K562 (cell line): Measurements from ENCODE around the gene GRIK5. TPM values are rescaled to one million over a fixed set of nuclear protein-coding genes. Genes with fewer than 3 reads are reported as not detected.

Experiments
- CBFA2T2 ChIP-seq: fragments of 450-650 bp; conservative IDR thresholded peaks from 2 replicates; pipeline ENCODE4 v1.6.1; 2017; ENCODE audit warnings: mild to moderate bottlenecking
- HDAC6 ChIP-seq: IDR thresholded peaks from 2 replicates; pipeline ENCODE4 v1.6.1; 2012; ENCODE audit warnings: low read depth, mild to moderate bottlenecking, control low read depth, inconsistent platforms, low read length, moderate library complexity
- HMGN3 ChIP-seq: IDR thresholded peaks from 2 replicates; pipeline ENCODE4 v1.6.1; 2011; ENCODE audit warnings: borderline replicate concordance, low read depth, mild to moderate bottlenecking, mixed read lengths, low read length; ENCODE audit not compliant: insufficient read length; ENCODE audit errors: extremely low read depth
- SIX5 ChIP-seq, 2 experiments: IDR thresholded peaks; 2 replicates each; pipeline ENCODE4 v1.6.1; 2011; ENCODE audit warnings: low read length in 2 of 2, borderline replicate concordance in 1 of 2, low read depth in 1 of 2, mild to moderate bottlenecking in 1 of 2, moderate library complexity in 1 of 2; ENCODE audit not compliant: insufficient read depth in 1 of 2
- ZBED1 ChIP-seq: IDR thresholded peaks from 2 replicates; pipeline ENCODE4 v1.6.1; 2014
- ZBTB5 ChIP-seq: fragments of 450-650 bp; IDR thresholded peaks from 2 replicates; pipeline ENCODE4 v1.6.1; 2017; ENCODE audit warnings: antibody characterized with exemption
- ZNF518B ChIP-seq: fragments of 250-450 bp; sonication (Bioruptor Pico); IDR thresholded peaks from 2 replicates; pipeline ENCODE4 v1.5.0; 2021; ENCODE audit warnings: mild to moderate bottlenecking, moderate library complexity
- polyA plus RNA-seq, 8 experiments: library from polyadenylated mRNA; depleted of rRNA in 4 of 8; stranded (reverse) in 5 of 8; unstranded in 3 of 8; fragments of >200 nt; fragmentation: Nextera tagmentation in 2 of 8; fragmentation: Illumina TruSeq in 1 of 8; extraction: Ambion mirVana in 2 of 8; extraction: Trizol in 1 of 8; gene quantifications; 2 replicates each; pipeline versions ENCODE4 v1.2.1 to v1.2.3, GENCODE V29; 2011 to 2014; ENCODE audit warnings: inconsistent platforms in 1 of 8, missing spikeins in 1 of 8
- total RNA-seq, 7 experiments: library from RNA; depleted of rRNA in 6 of 7; stranded (reverse); fragments of >200 nt in 6 of 7; fragmentation: Illumina TruSeq in 2 of 7; extraction: Trizol in 2 of 7; gene quantifications; 2 replicates each; pipeline versions ENCODE4 v1.2.1 to v1.2.3, GENCODE V29; 2011 to 2021; ENCODE audit warnings: low replicate concordance in 1 of 7

GRIK5 gene
- total and polyA plus RNA-seq, 9 of the 15 experiments (the other 6 are each of a cell fraction or from before 2014, with no cell fraction given) = 0.04 to 0.55 (median 0.27) TPM; not detected in 2

GRCh38 chr19:42017040-42017439 lies 53.0 kb downstream of the GRIK5 start (continued):
- no peak for TF ChIP-seq ZNF518B (CRISPR knock-in tag)
- no peak for TF ChIP-seq ZBED1
- TF ChIP-seq ZBTB5 = no peak
- TF ChIP-seq HMGN3 = no peak
- no peak for TF ChIP-seq HDAC6
- no peak for TF ChIP-seq SIX5 (IDR thresholded peaks at IDR 0.05; ENCODE audit: borderline replicate concordance in 1 of 2, insufficient read depth in 1 of 2, low read depth in 1 of 2, low read length in 2 of 2)
- TF ChIP-seq CBFA2T2 = no peak
